A673 (cell line): ENCODE results near the gene SYNGR1. TPM values are rescaled to one million over a fixed set of nuclear protein-coding genes. Genes with fewer than 3 reads are reported as not detected.

Experiments
- BruUV-seq: library from RNA; stranded (reverse); fragments of 400-500 nt; replicated peaks from 2 replicates; lab custom pipeline; 2021; lab: Mats Ljungman, UMichigan
- CTCF ChIA-PET: fragments of 300-600 bp; sonication (Branson Sonifier 250); formaldehyde crosslinking; loops from one replicate; lab custom pipeline; 2022; ENCODE audit warnings: antibody characterized with exemption; lab: Charles Lee
- POLR2A ChIA-PET: fragments of 300-600 bp; sonication (Branson Sonifier 250); formaldehyde crosslinking; loops from one replicate; lab custom pipeline; 2022; ENCODE audit warnings: antibody characterized with exemption; ENCODE audit not compliant: low non-redundant PET; lab: Charles Lee
- DNase-seq: peaks from one replicate; pipeline ENCODE4 v3.0.0-alpha.2; 2015; ENCODE audit warnings: low spot score
- H3K27ac ChIP-seq: fragments of 200-600 bp; sonication (generic); 2 replicates; pipeline ENCODE4 v1.5.1; 2016; ENCODE audit warnings: mixed run types, low read depth, mild to moderate bottlenecking, mixed read lengths, antibody characterized with exemption, low read length; ENCODE audit not compliant: poor library complexity, severe bottlenecking
- H3K27me3 ChIP-seq: fragments of 200-600 bp; sonication (generic); replicated peaks from 2 replicates; pipeline ENCODE4 v1.6.1; 2017; ENCODE audit warnings: mixed run types, low read depth, mild to moderate bottlenecking, mixed read lengths, antibody characterized with exemption, low read length; ENCODE audit not compliant: insufficient read depth, poor library complexity
- H3K36me3 ChIP-seq: fragments of 200-600 bp; sonication (generic); 2 replicates; pipeline ENCODE4 v1.6.1; 2016; ENCODE audit warnings: mixed run types, mild to moderate bottlenecking, mixed read lengths, antibody characterized with exemption, low read length; ENCODE audit not compliant: insufficient read depth, poor library complexity, severe bottlenecking
- H3K4me1 ChIP-seq: fragments of 200-600 bp; sonication (generic); 2 replicates; pipeline ENCODE4 v1.6.1; 2017; ENCODE audit warnings: mixed run types, mild to moderate bottlenecking, mixed read lengths, antibody characterized with exemption, low read length; ENCODE audit not compliant: insufficient read depth, poor library complexity, severe bottlenecking
- H3K4me3 ChIP-seq: fragments of 200-600 bp; sonication (generic); 2 replicates; pipeline ENCODE4 v1.5.1; 2016; ENCODE audit warnings: low read depth, mixed run types, mild to moderate bottlenecking, mixed read lengths, low read length; ENCODE audit not compliant: poor library complexity, severe bottlenecking
- H3K9me3 ChIP-seq: fragments of 200-600 bp; sonication (generic); 2 replicates; pipeline ENCODE4 v1.6.1; 2016; ENCODE audit warnings: mixed run types, low read depth, mild to moderate bottlenecking, mixed read lengths, antibody characterized with exemption, low read length; ENCODE audit not compliant: poor library complexity, severe bottlenecking
- EZH2 ChIP-seq: fragments of 200-600 bp; sonication (generic); IDR thresholded peaks from 2 replicates; pipeline ENCODE4 v1.6.1; 2017; ENCODE audit warnings: borderline replicate concordance, low read depth, mild to moderate bottlenecking, mixed read lengths, antibody characterized with exemption, low read length; ENCODE audit not compliant: poor library complexity, severe bottlenecking
- intact Hi-C: fragments of 100-400 bp; cut with micrococcal nuclease; formaldehyde crosslinking; loops from one replicate; pipeline ENCODE4 v1.10.0; 2022; ENCODE audit not compliant: unreplicated experiment
- total RNA-seq: library from RNA; stranded (reverse); gene quantifications from 2 replicates; pipeline ENCODE4 v1.2.3, GENCODE V29; 2021
- TF ChIP-seq, protein P1 (sequence below): fragments of 300-800, 200-600 bp; sonication (generic); conservative IDR thresholded peaks from 2 replicates; pipeline ENCODE4 v1.5.1; 2017; ENCODE audit warnings: low read depth, mild to moderate bottlenecking, antibody characterized with exemption, low read length, moderate library complexity, mixed read lengths

SYNGR1 gene
- total RNA-seq, 1 experiment from 2014 or later = 31.7 TPM

DNA sequence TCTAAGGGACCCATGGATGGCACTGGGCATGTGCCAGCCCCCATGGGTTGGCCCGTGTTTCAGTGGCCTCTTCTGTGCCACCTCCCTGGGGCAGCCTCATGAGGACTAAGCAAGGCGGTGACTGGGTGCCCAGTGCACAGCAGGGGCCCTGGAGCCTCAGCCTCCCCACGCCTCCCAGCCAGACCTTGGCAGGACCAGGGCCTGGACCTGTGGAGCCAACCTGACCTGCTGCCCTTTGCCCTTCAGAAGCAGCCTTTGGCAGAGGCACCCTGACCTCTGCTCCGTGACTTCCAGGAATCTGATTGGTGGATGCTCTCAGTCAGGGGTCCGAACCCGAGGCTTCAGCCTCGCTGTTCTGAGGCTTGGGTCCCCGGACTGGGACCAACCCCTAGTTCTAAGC, 25.0 kb downstream of the SYNGR1 start:
- no peak for DNase-seq
- CTCF ChIA-PET = no interaction called here
- Histone ChIP-seq H3K4me1 (no peaks in the 10 kb centered on the region), H3K9me3 (peaks cover 4% of the 10 kb centered on the region), H3K27ac (no peak overlapping the region), H3K4me3 (no peak overlapping the region), H3K27me3 (no peaks in the 10 kb centered on the region), H3K36me3 (peaks cover 6% of the 10 kb centered on the region)
- POLR2A ChIA-PET = no interaction called here
- TF ChIP-seq EZH2 = no peak
- TF ChIP-seq, protein P1, sequence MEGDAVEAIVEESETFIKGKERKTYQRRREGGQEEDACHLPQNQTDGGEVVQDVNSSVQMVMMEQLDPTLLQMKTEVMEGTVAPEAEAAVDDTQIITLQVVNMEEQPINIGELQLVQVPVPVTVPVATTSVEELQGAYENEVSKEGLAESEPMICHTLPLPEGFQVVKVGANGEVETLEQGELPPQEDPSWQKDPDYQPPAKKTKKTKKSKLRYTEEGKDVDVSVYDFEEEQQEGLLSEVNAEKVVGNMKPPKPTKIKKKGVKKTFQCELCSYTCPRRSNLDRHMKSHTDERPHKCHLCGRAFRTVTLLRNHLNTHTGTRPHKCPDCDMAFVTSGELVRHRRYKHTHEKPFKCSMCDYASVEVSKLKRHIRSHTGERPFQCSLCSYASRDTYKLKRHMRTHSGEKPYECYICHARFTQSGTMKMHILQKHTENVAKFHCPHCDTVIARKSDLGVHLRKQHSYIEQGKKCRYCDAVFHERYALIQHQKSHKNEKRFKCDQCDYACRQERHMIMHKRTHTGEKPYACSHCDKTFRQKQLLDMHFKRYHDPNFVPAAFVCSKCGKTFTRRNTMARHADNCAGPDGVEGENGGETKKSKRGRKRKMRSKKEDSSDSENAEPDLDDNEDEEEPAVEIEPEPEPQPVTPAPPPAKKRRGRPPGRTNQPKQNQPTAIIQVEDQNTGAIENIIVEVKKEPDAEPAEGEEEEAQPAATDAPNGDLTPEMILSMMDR = no peak
- intact Hi-C loops = no loop called here
- BruUV-seq = no TSS peak

DNA sequence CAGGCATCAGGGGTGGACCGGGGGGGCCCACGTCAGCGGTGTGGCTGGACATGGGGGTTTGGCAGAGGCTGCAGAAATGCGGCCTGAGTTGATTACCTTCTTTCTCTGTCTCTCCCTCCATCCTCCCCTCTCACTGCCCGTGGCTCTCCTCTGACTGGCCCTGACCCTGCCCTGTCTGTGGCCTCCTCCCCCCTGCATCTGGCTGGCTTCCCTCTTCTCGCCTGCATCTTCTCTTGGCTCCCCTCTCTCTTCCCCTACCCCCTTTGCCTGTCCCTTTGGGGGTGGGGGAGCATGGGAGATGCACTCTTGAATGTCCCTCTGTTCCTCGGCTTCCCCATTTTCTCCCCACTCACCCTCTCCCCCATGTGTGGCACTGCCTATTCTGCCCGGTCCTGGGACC, 25.9 kb downstream of the SYNGR1 start:
- no TSS peak for BruUV-seq
- intact Hi-C loops = no loop called here
- no peak for DNase-seq
- Histone ChIP-seq H3K4me1 (no peaks in the 10 kb centered on the region), H3K4me3 (no peak overlapping the region), H3K27me3 (no peaks in the 10 kb centered on the region), H3K36me3 (peaks cover 6% of the 10 kb centered on the region), H3K27ac (no peak overlapping the region), H3K9me3 (peaks cover 4% of the 10 kb centered on the region)
- ChIA-PET CTCF (no interaction called here), POLR2A (no interaction called here)
- no peak for TF ChIP-seq EZH2
- TF ChIP-seq, protein P1 = no peak

DNA sequence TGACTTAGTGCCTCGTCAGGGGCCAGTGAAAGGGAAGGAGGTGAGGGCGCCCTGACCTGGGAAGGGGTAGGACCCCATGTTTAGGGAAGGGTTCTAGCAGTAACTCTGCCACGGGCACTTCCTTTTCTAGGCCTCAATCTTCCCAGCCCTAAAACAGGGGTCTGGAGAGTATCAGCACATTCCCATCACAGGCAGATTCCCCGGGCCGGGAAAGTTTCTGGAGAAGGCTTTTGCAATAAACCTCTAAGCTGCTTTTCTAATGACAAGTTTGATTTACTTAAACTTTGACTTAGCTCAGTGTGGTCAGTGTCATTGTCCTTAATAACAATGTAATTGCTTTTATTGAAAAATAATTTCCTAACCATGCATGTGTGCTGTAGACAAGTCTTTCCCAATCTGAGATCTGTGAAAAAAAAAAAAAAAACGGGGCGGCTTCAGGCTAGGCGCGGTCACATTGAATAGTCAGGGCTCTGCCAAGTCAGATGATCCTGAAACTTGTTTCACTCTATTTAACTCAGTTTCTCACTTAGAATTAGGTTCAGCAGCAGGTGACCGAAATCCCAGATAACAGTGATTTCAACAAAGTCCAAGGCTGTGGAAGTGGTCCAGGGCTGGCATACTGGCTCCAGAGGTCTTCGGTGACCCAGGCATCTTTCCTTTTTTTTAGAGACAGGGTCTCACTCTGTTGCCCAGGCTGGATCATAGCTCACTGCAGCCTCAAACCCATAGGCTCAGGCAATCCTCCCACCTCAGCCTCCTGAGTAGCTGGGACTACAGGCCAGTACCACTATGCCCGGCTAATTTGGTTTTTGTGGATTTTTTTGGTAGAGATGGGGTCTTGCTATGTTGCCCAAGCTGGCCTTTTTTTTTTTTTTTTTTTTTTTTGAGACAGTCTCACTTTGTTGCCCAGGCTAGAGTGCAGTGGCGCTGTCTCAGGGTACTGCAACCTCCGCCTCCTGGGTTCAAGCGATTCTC, 30.3 kb downstream of the SYNGR1 start:
- Histone ChIP-seq H3K4me3 (no peak overlapping the region), H3K36me3 (peaks cover 6% of the 10 kb centered on the region), H3K4me1 (no peaks in the 10 kb centered on the region), H3K27ac (no peak overlapping the region), H3K9me3 (no peaks in the 10 kb centered on the region), H3K27me3 (no peaks in the 10 kb centered on the region)
- CTCF ChIA-PET = no interaction called here
- DNase-seq = no peak
- intact Hi-C loops = no loop called here
- no peak for TF ChIP-seq EZH2
- TF ChIP-seq, protein P1 = no peak
- POLR2A ChIA-PET = interaction anchor here (0.7 kb wide), 1 partner anchor 11 kb away, joined by 6 read pairs; no protein-coding TSS in a partner anchor
- BruUV-seq = no TSS peak
